ENCODE results near the gene TRABD2B.

Gene TRABD2B

DNA sequence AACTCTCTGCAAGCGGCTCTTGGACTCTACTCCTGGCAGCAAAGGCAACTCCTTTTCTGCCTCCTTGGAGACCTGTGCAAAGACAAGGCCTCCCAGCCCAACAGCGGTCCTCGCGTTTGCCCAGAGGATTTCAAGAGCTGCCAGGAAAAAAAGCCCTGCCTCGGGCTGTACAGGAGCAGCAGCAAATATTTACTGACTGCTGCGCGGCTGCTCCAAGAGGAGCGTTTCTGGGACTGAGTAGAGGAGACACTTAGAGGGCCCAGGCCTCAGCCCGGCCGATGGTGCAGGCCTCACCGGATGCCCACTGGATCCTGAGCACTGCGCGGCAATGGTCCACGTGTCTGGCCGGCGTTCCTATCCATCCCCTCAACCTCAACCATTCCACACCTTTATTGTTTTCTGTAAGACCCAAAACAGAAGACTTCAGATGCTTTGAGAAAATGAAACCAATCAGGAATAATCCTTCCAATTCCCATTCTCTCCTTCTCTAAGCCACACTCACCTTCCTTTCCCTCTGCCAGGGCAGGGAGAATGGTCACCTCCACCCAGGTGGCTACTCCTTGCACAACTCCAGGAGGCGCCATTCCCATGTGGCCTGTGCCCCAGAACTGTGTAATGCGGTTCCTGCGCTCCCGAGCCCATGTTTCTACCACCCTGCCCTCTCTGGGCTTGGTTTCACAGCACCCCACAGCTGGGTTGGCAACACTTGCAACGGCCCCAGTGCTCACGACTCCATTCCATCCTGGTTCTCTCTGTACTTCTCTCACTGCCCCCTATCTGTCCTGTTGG lies 215.8 kb downstream of the TRABD2B start:
- no peak overlapping the region for H3K27ac ChIP-seq
- no peak for TF ChIP-seq ZFX (IDR thresholded peaks at IDR 0.05; ENCODE audit: borderline replicate concordance)
- TF ChIP-seq, protein P1, sequence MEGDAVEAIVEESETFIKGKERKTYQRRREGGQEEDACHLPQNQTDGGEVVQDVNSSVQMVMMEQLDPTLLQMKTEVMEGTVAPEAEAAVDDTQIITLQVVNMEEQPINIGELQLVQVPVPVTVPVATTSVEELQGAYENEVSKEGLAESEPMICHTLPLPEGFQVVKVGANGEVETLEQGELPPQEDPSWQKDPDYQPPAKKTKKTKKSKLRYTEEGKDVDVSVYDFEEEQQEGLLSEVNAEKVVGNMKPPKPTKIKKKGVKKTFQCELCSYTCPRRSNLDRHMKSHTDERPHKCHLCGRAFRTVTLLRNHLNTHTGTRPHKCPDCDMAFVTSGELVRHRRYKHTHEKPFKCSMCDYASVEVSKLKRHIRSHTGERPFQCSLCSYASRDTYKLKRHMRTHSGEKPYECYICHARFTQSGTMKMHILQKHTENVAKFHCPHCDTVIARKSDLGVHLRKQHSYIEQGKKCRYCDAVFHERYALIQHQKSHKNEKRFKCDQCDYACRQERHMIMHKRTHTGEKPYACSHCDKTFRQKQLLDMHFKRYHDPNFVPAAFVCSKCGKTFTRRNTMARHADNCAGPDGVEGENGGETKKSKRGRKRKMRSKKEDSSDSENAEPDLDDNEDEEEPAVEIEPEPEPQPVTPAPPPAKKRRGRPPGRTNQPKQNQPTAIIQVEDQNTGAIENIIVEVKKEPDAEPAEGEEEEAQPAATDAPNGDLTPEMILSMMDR (IDR thresholded peaks at IDR 0.05) = no peak

DNA sequence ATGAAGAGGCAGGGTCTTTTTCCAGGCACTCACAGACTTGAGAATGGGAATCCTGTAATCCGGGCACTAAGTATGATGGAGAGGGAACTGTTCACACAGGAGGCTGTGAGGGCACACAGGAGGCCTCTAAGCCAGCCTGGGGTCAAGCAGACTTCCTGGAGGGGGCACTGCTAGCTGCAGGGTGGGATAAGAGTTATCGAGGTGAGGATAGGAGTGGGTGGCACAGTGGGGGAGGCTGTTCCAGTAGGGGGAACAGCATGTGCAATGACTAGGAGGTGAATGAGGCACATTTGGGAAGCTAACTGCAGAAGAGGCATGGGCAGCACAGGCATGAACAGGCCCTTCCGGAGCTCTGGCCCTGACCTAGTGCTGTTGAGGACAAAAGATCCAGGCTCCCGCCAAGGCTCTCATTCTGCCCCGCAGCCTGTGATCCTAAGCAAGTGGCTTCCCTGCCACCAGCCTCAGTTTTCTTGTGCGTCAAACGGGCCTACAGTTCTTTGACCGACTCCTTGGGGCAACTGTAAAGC lies 216.7 kb downstream of the TRABD2B start:
- TF ChIP-seq, protein P1 (IDR thresholded peaks at IDR 0.05) = no peak
- TF ChIP-seq ZFX (IDR thresholded peaks at IDR 0.05; ENCODE audit: borderline replicate concordance) = no peak
- H3K27ac ChIP-seq = no peak overlapping the region

DNA sequence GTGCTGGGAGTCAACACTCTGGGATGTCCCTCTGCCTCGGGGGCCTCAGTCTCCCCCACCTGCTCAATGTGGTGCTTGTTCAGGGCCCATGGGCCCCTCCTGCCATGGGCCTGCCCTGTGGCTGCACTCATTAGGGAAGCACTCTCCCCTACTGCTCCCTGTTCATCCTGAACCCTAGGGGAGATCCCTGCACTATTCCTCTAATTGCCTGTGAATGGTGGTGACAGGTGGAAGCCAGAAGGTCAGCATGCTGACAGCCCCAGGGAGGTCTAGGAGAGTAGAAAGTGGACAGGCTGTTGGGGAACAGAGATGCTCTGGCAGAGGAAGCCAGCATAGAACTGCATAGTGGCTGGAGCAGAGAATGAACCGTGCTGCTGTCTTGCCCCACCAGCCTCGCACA lies 217.6 kb downstream of the TRABD2B start:
- no peak for TF ChIP-seq ZFX (IDR thresholded peaks at IDR 0.05; ENCODE audit: borderline replicate concordance)
- TF ChIP-seq, protein P1 (IDR thresholded peaks at IDR 0.05) = no peak
- no peak overlapping the region for H3K27ac ChIP-seq

DNA sequence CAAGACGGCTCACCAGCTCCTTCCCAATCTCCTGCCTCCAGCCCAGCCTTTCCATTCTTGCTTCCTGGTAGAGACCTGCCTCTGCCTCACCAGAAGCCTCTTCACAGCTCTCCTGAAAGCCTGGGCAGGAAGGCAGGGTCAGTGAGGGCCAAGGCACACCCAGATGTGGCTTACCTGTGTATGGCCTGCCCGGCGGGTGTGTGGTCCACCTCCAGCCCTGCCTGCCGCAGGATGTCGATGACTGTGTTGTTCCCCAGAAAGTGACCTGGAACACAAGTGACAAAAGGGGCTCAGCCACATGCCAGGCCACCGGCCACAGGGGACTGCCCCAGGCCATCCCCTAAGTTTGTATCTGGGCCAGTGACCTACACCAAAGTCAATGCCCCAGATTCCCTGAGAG lies 218.9 kb downstream of the TRABD2B start:
- no peak overlapping the region for H3K27ac ChIP-seq
- TF ChIP-seq ZFX (IDR thresholded peaks at IDR 0.05; ENCODE audit: borderline replicate concordance) = no peak
- TF ChIP-seq, protein P1 (IDR thresholded peaks at IDR 0.05) = no peak

DNA sequence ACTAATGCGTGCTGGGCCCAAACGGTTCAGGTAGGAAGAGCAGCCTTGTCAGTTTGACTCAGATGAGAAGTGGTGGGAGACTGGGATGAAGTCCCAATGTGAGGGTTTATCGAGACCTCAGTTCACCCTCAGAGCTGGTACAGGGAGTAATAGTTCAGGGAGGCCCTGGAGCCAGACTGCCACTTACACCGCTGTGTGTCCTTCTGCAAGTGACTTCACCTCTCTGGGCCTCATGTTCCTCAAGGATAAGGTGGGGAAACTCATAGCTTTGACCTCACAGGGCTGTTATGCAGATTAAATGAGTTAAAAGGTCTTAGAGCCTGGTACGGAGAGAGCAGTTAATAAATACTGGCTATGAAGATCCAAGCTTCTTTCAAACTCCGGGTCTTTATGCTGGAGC lies 219.9 kb downstream of the TRABD2B start:
- TF ChIP-seq, protein P1 (IDR thresholded peaks at IDR 0.05) = no peak
- no peak for TF ChIP-seq ZFX (IDR thresholded peaks at IDR 0.05; ENCODE audit: borderline replicate concordance)
- H3K27ac ChIP-seq = no peak overlapping the region

DNA sequence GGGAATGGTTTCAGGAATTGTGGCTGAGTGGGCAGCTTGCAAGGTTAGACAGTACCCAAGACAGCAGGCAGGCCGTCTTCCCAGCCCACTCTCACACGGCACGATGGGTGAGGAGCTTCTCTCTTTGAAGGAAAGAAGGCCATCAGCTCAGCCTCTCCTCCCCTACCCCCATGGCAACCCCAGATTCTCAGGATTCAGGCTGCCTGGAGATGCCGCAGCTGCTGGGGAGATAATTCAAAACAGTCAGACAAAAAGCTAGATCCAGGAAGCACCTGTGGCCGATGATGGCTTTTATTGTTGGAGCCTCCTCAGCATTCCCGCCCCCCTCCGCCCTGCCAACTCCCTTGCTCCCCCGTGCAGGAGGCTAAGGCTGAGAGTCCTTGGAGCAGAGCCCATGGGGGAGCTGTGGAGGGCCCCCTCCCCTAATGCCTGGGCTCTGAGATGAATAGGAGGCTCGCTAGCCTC lies 220.5 kb downstream of the TRABD2B start:
- TF ChIP-seq, protein P1 (IDR thresholded peaks at IDR 0.05) = no peak
- no peak for TF ChIP-seq ZFX (IDR thresholded peaks at IDR 0.05; ENCODE audit: borderline replicate concordance)
- H3K27ac ChIP-seq = no peak overlapping the region
